Thymus (tissue), 11 donors: Measurements from ENCODE around the gene SLC38A11. TPM values are rescaled to one million over a fixed set of nuclear protein-coding genes. Genes with fewer than 3 reads are reported as not detected.
A peak's percentile ranks its signal among the peaks of the same experiment; 100 is the strongest.
"Not testable (repeated sequence)": the region's sequence is repeated elsewhere in the genome, so short reads cannot be mapped to it uniquely, and the experiment has no call there.

Experiments used
- DNase-seq, 9 donors: peaks; one replicate each; pipeline ENCODE4 v3.0.0-alpha.2; 2013; ENCODE audit warnings: low spot score in 9 of 9, low read depth in 6 of 9, missing footprints in 1 of 9
- H3K27ac ChIP-seq, 2 donors: one replicate each; pipeline ENCODE4 v1.5.1; 2013; ENCODE audit warnings: control low read depth in 1 of 2, low read depth in 1 of 2, low read length in 1 of 2, mild to moderate bottlenecking in 1 of 2, moderate library complexity in 1 of 2
- H3K27me3 ChIP-seq, 2 donors: one replicate each; pipeline ENCODE4 v1.5.1; 2013; ENCODE audit warnings: low read length in 1 of 2; ENCODE audit not compliant: control insufficient read depth in 2 of 2, insufficient read depth in 1 of 2
- H3K36me3 ChIP-seq, 2 donors: one replicate each; pipeline ENCODE4 v1.5.1; 2013; ENCODE audit warnings: low read length in 1 of 2, mild to moderate bottlenecking in 1 of 2, moderate library complexity in 1 of 2; ENCODE audit not compliant: control insufficient read depth in 2 of 2, insufficient read depth in 2 of 2
- H3K4me1 ChIP-seq, 2 donors: one replicate each; pipeline ENCODE4 v1.5.1; 2013; ENCODE audit warnings: low read length in 2 of 2; ENCODE audit not compliant: control insufficient read depth in 2 of 2, insufficient read depth in 2 of 2
- H3K4me3 ChIP-seq, 2 donors: one replicate each; pipeline ENCODE4 v1.5.1; 2013; ENCODE audit warnings: low read length in 2 of 2, control low read depth in 1 of 2, mild to moderate bottlenecking in 1 of 2
- H3K9me3 ChIP-seq, 2 donors: one replicate each; pipeline ENCODE4 v1.5.1; 2013; ENCODE audit warnings: low read length in 1 of 2, mild to moderate bottlenecking in 1 of 2; ENCODE audit not compliant: control insufficient read depth in 2 of 2, insufficient read depth in 1 of 2
- WGBS: extraction: QIAGEN DNeasy Blood & Tissue Kit; methylation state at CpG from one replicate; pipeline ENCODE4 v1.1.7; 2013; 5-methylcytosine and 5-hydroxymethylcytosine counted together
- polyA plus RNA-seq: library from polyadenylated mRNA; stranded (reverse); fragments of 200-250 nt; gene quantifications from one replicate; pipeline ENCODE4 v1.2.3, GENCODE V29; 2013
- total RNA-seq: library from RNA; stranded (reverse); fragments of 120-200 nt; gene quantifications from one replicate; pipeline ENCODE4 v1.2.4, GENCODE V29; 2013
- donor health status: healthy.

The SLC38A11 gene
- total and polyA plus RNA-seq, 2 donors = 0.05 to 0.64 TPM

DNA sequence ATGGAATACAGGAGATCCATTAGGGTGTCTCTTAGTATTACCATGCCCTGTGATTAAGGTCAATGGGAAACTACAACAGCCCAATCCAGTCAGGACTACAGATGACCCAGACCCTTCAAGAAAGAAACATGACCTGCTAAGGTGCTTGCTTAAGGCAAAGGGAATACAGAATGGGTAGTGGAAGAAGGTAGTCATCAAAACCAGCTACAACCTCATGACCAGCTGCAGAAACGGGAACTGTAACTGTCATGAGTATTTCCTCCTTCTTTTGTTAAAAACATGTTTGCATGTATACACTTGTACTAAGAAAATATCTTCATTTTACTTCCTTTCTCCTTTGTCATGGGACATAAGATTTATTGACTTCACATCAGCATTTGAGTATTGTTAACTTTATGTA is 88.9 kb downstream of the SLC38A11 start:
- not testable (repeated sequence) for H3K27me3 ChIP-seq, H3K27ac ChIP-seq, H3K9me3 ChIP-seq, H3K36me3 ChIP-seq, H3K4me1 ChIP-seq, DNase-seq, H3K4me3 ChIP-seq
- 39% methylated on average over 1 of the region's 1 CpG for WGBS

GRCh38 chr2:164860694-164861042 is 94.7 kb downstream of the SLC38A11 start:
- H3K4me3 ChIP-seq = no peak overlapping the region
- no peak for DNase-seq
- H3K27me3 ChIP-seq = no peaks in the 10 kb centered on the region
- no peaks in the 10 kb centered on the region for H3K36me3 ChIP-seq
- H3K27ac ChIP-seq = no peak overlapping the region
- H3K4me1 ChIP-seq = no peaks in the 10 kb centered on the region
- H3K9me3 ChIP-seq = no peaks in the 10 kb centered on the region

DNA sequence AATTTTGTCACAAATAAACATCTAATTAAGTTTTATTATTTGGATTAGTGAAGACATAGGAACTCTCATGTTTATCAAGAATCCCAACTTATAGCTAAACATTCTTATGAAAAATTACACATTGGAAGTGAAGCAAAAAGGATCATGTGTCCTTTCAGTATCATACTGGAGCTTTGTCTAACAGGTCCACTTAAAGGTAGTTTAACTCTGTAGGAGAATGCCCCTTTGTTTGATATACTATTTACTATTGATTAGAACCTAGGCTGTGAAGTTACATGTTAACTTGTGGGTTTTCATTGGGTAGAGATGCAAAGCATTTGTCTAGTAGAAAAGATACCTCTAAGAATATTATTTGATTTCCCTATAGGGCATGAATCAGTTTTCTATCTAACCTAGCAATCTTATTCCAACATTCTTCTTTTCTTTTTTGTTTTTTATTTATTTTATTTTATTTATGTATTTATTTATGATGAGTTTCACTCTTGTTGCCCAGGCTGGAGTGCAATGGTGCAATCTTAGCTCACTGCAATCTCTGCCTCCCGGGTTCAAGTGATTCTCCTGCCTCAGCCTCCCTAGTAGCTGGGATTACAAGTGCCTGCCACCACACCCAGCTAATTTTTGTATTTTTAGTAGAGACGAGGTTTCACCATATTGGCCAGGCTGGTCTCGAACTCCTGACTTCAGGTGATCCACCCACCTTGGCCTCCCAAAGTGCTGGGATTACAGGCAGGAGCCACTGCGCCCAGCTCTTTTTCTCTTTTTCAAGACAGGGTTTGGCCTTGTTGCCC is 95.2 kb downstream of the SLC38A11 start:
- not testable (repeated sequence) for DNase-seq, H3K4me1 ChIP-seq, H3K36me3 ChIP-seq, H3K27me3 ChIP-seq, H3K27ac ChIP-seq, H3K4me3 ChIP-seq, H3K9me3 ChIP-seq
- WGBS = 98% methylated on average over 4 of the region's 4 CpGs

DNA sequence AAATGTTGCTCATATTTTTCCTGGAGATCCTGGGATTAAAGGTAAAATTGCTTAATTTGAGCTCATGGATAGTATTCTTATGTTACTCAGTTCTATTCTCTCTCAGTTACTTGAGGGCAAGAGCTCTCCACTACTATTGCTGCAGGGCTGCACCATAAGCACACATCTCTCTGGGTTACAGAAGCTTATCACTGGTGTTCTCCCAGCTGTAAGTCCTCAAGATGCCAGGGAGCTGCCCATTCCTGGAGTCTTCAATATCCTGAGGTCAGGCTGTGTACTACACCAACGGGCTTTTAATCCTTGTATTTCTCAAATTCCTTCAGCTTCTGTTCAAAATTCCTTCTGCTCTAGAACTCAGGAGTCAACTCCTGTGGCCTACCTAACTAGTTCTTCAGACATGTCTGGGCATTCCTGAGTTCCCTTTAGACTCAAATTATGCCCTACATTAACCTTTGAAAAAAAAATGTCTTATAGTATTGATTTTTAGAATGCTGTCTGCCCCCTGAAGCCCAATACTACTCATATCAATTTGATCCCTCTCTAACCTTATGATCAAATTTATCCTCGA is 96.0 kb downstream of the SLC38A11 start:
- no peak overlapping the region for H3K27ac ChIP-seq
- no peak overlapping the region for H3K4me3 ChIP-seq
- DNase-seq = no peak
- H3K4me1 ChIP-seq = no peaks in the 10 kb centered on the region
- 96% methylated on average over 2 of the region's 2 CpGs for WGBS
- H3K9me3 ChIP-seq = no peaks in the 10 kb centered on the region
- H3K27me3 ChIP-seq = no peaks in the 10 kb centered on the region
- H3K36me3 ChIP-seq = no peaks in the 10 kb centered on the region

- no peaks in the 10 kb centered on the region for H3K27me3 ChIP-seq
- over 99% methylated on average over 4 of the region's 4 CpGs for WGBS
- H3K36me3 ChIP-seq = no peaks in the 10 kb centered on the region
- H3K4me1 ChIP-seq = no peaks in the 10 kb centered on the region
- H3K9me3 ChIP-seq = no peaks in the 10 kb centered on the region
- DNase-seq = no peak
- no peak overlapping the region for H3K27ac ChIP-seq
- H3K4me3 ChIP-seq = no peak overlapping the region
These were observed 103.2 kb downstream of the SLC38A11 start for GRCh38 chr2:164852086-164852485.

DNA sequence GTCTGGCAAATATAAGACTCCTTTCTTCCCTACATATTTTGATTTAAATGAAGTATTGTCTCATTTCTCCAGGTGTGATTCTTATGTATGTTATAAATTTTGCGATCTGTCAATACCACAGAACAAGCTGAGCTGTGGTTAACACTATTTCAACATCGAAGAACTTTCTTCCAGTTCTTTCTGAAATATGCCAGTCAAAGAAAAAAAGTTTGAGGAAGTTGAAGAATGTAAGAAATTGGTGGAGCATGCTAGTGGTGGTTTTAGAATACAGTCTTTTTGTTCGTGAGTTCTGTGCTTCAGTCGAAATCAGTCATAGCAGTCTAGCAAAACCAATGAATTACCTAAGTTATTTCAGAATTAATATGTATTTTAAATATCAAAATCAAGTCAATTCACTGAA is 105.1 kb downstream of the SLC38A11 start:
- 11% methylated on average over 4 of the region's 4 CpGs for WGBS
- DNase-seq = peak in 1 of 9 donors; percentile 15
- Histone ChIP-seq H3K4me3 (no peak overlapping the region), H3K9me3 (no peaks in the 10 kb centered on the region), H3K27ac (no peak overlapping the region), H3K27me3 (no peaks in the 10 kb centered on the region), H3K4me1 (no peaks in the 10 kb centered on the region), H3K36me3 (no peaks in the 10 kb centered on the region)

DNA sequence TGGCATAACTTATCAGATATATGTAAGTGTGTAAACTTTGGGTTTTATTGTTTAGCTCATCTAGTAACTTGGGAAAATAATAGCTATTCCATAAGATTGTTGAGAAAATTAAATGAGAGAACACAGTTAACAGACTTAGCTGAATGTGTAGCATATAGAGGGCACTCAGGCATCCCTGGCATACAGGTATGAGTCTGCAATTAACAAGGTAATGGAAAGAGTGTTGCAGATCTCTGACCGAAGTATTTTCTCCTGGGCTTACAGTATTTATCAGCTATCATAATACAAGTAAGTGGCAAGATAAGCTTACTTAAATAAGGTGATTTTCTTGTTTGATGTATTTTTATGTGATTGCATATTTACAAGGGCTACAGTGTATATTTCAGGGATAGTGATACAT is 105.8 kb downstream of the SLC38A11 start:
- 100% methylated on average over 1 of the region's 1 CpG for WGBS
- no peak for DNase-seq
- H3K27me3 ChIP-seq = no peaks in the 10 kb centered on the region
- H3K27ac ChIP-seq = no peak overlapping the region
- no peak overlapping the region for H3K4me3 ChIP-seq
- H3K36me3 ChIP-seq = no peaks in the 10 kb centered on the region
- H3K9me3 ChIP-seq = no peaks in the 10 kb centered on the region
- no peaks in the 10 kb centered on the region for H3K4me1 ChIP-seq

DNA sequence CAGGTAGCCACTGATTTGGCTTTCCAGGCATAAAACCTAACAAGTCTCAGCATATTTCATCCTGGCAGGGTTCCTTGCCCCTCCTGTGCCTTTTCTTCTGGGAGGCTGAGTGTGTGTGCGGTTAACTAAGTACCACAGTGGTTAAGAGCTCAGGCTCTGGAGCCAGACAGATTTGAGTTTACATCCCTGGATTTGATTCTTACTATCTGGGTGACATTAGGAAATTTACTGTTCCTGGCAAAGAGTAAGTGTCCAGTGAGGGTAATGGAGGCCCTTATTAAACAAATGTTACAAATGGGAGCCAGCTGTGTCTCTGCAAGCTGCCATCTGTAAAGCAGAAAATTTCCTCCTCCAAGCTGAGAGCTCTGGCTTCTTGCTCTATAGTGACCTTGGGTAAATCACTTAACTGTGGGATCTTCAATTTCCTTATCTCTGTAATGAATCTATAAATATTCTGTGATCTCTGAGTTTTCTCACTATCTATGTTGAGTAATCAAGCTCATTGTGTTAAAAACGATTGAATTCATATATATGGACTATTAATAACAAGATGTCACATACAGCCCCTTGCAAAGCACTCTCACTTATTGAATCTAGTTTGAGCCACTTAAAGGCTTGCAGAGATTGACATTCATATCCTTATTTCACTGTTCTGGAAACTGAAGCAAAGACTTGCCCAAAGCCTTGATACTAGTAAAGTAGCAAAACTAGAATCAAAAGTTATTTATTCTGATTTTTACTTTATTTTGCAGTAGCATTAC is 107.2 kb downstream of the SLC38A11 start:
- H3K9me3 ChIP-seq = no peaks in the 10 kb centered on the region
- H3K27me3 ChIP-seq = no peaks in the 10 kb centered on the region
- H3K4me3 ChIP-seq = no peak overlapping the region
- no peaks in the 10 kb centered on the region for H3K4me1 ChIP-seq
- no peak for DNase-seq
- no peaks in the 10 kb centered on the region for H3K36me3 ChIP-seq
- H3K27ac ChIP-seq = no peak overlapping the region
- WGBS = 94% methylated on average over 2 of the region's 2 CpGs

GRCh38 chr2:164847291-164847690 is 108.0 kb downstream of the SLC38A11 start:
- Histone ChIP-seq H3K9me3 (no peaks in the 10 kb centered on the region), H3K27ac (no peak overlapping the region), H3K27me3 (peaks cover under 1 to 2% of the 10 kb centered on the region in 2 donors), H3K36me3 (no peaks in the 10 kb centered on the region), H3K4me1 (peaks cover 0 to under 1% of the 10 kb centered on the region in 2 donors), H3K4me3 (no peak overlapping the region)
- WGBS = 91% methylated on average over 4 of the region's 4 CpGs
- DNase-seq = no peak
